ENCODE data around the gene IFNGR2. TPM values are rescaled to one million over a fixed set of nuclear protein-coding genes. Genes with fewer than 3 reads are reported as not detected.

IFNGR2 gene
- total RNA-seq, 1 experiment from 2014 or later: 47.0 TPM

DNA sequence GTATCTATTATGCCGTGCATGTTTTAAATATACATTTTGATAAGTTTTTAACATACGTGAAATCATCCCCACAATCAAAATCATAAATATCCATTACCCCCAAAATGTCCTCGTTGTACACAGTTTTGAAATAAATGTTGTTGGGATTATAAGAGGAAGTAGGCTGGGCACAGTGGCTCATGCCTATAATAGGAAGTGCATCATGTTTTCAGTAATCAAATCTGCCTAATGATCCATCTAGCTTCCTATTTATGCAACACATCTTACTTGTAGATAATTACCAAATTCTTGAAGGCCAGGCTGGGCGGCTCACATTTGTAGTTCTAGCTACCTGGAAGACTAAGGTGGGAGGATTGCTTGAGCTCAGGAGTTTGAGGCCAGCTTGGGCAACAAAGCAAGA lies 15.0 kb upstream of the IFNGR2 start:
- H3K36me3 Mint-ChIP-seq (ENCODE audit: insufficient read depth, unreplicated experiment): no peaks in the 10 kb centered on the region
- no TSS peak for BruUV-seq (replicated peaks)
- no peak overlapping the region for H3K4me3 Mint-ChIP-seq (ENCODE audit: unreplicated experiment)
- TF ChIP-seq, protein P1, sequence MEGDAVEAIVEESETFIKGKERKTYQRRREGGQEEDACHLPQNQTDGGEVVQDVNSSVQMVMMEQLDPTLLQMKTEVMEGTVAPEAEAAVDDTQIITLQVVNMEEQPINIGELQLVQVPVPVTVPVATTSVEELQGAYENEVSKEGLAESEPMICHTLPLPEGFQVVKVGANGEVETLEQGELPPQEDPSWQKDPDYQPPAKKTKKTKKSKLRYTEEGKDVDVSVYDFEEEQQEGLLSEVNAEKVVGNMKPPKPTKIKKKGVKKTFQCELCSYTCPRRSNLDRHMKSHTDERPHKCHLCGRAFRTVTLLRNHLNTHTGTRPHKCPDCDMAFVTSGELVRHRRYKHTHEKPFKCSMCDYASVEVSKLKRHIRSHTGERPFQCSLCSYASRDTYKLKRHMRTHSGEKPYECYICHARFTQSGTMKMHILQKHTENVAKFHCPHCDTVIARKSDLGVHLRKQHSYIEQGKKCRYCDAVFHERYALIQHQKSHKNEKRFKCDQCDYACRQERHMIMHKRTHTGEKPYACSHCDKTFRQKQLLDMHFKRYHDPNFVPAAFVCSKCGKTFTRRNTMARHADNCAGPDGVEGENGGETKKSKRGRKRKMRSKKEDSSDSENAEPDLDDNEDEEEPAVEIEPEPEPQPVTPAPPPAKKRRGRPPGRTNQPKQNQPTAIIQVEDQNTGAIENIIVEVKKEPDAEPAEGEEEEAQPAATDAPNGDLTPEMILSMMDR (IDR thresholded peaks at IDR 0.05; ENCODE audit: insufficient read depth in 1 of 2, low read depth in 1 of 2, low read length in 1 of 2, severe bottlenecking in 1 of 2, unreplicated experiment in 1 of 2): no peak
- Histone ChIP-seq H3K27me3 (replicated peaks; ENCODE audit: control insufficient read depth, insufficient read depth, low read length) (no peaks in the 10 kb centered on the region), H3K9me3 (no peaks in the 10 kb centered on the region), H3K36me3 (ENCODE audit: control insufficient read depth, insufficient read depth, low read length) (no peaks in the 10 kb centered on the region), H3K4me3 (ENCODE audit: low read depth, low read length) (no peak overlapping the region), H3K4me1 (peaks cover 16% of the 10 kb centered on the region)
- no peaks in the 10 kb centered on the region for H3K9me3 Mint-ChIP-seq (ENCODE audit: unreplicated experiment)
- ChIA-PET CTCF (interaction anchor here (0.6 kb wide), 1 partner anchor 63 kb away, joined by 3 read pairs; the partner anchor contains the start of gene IFNAR1), POLR2A (no interaction called here)
- H3K27ac Mint-ChIP-seq (ENCODE audit: unreplicated experiment): no peak overlapping the region
- intact Hi-C loops (cut with micrococcal nuclease; ENCODE audit: unreplicated experiment): no loop called here
- no peak for DNase-seq
- H3K27me3 Mint-ChIP-seq (ENCODE audit: insufficient read depth, unreplicated experiment): no peaks in the 10 kb centered on the region
- H3K4me1 Mint-ChIP-seq (ENCODE audit: low read depth, unreplicated experiment): no peaks in the 10 kb centered on the region

DNA sequence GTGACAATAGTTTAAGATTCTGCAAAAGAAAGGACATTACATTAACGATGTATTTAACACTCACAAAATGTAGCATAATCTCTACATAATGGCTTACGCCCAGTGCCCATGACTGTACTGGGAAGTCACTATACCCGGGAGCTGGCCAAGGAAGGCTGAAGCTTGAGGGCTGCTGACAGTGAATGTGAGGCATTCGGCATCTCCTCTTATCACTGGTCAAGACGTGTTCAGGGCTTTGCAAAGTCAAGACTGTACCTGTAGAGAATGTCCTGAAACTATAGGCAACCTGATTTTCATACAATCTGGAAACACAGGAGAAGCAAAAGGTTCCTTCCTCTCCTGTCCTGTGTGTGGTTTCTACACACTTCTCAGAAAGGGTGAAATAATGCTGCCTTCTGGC lies 12.7 kb upstream of the IFNGR2 start:
- BruUV-seq (replicated peaks): no TSS peak
- TF ChIP-seq, protein P1 (IDR thresholded peaks at IDR 0.05; ENCODE audit: insufficient read depth in 1 of 2, low read depth in 1 of 2, low read length in 1 of 2, severe bottlenecking in 1 of 2, unreplicated experiment in 1 of 2): no peak
- intact Hi-C loops (cut with micrococcal nuclease; ENCODE audit: unreplicated experiment): no loop called here
- Mint-ChIP-seq H3K27me3 (ENCODE audit: insufficient read depth, unreplicated experiment) (no peaks in the 10 kb centered on the region), H3K27ac (ENCODE audit: unreplicated experiment) (no peak overlapping the region), H3K4me1 (ENCODE audit: low read depth, unreplicated experiment) (no peaks in the 10 kb centered on the region), H3K9me3 (ENCODE audit: unreplicated experiment) (no peaks in the 10 kb centered on the region), H3K36me3 (ENCODE audit: insufficient read depth, unreplicated experiment) (no peaks in the 10 kb centered on the region), H3K4me3 (ENCODE audit: unreplicated experiment) (no peak overlapping the region)
- Histone ChIP-seq H3K9me3 (no peaks in the 10 kb centered on the region), H3K36me3 (ENCODE audit: control insufficient read depth, insufficient read depth, low read length) (no peaks in the 10 kb centered on the region), H3K4me3 (ENCODE audit: low read depth, low read length) (no peak overlapping the region), H3K27me3 (replicated peaks; ENCODE audit: control insufficient read depth, insufficient read depth, low read length) (no peaks in the 10 kb centered on the region), H3K4me1 (no peaks in the 10 kb centered on the region)
- ChIA-PET CTCF (no interaction called here), POLR2A (no interaction called here)
- no peak for DNase-seq

DNA sequence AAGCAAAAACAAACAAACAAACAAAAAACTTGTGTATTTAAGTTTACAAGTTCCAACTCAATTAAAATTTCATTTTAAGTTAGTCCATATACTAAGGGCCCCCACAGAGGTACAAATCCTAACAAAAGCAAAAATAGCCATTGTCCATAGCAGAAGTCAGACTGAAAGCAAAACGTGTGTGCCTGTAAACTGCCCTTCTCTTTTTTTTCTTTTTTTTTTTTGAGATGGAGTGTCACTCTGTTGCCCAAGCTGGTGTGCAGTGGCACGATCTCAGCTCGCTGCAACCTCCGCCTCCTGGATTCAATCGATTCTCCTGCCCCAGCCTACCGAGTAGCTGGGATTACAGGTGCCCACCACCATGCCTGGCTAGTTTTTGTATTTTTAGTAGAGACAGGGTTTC lies 11.6 kb upstream of the IFNGR2 start:
- DNase-seq: no peak
- ChIA-PET CTCF (no interaction called here), POLR2A (no interaction called here)
- Mint-ChIP-seq H3K4me1 (ENCODE audit: low read depth, unreplicated experiment) (no peaks in the 10 kb centered on the region), H3K27me3 (ENCODE audit: insufficient read depth, unreplicated experiment) (no peaks in the 10 kb centered on the region), H3K9me3 (ENCODE audit: unreplicated experiment) (no peaks in the 10 kb centered on the region), H3K4me3 (ENCODE audit: unreplicated experiment) (no peak overlapping the region), H3K27ac (ENCODE audit: unreplicated experiment) (no peak overlapping the region), H3K36me3 (ENCODE audit: insufficient read depth, unreplicated experiment) (no peaks in the 10 kb centered on the region)
- intact Hi-C loops (cut with micrococcal nuclease; ENCODE audit: unreplicated experiment): no loop called here
- Histone ChIP-seq H3K4me1 (no peaks in the 10 kb centered on the region), H3K4me3 (ENCODE audit: low read depth, low read length) (no peak overlapping the region), H3K9me3 (no peaks in the 10 kb centered on the region), H3K27me3 (replicated peaks; ENCODE audit: control insufficient read depth, insufficient read depth, low read length) (no peaks in the 10 kb centered on the region), H3K36me3 (ENCODE audit: control insufficient read depth, insufficient read depth, low read length) (no peaks in the 10 kb centered on the region)
- no TSS peak for BruUV-seq (replicated peaks)
- TF ChIP-seq, protein P1 (IDR thresholded peaks at IDR 0.05; ENCODE audit: insufficient read depth in 1 of 2, low read depth in 1 of 2, low read length in 1 of 2, severe bottlenecking in 1 of 2, unreplicated experiment in 1 of 2): no peak

Data from Caco-2 (cell line).